WI38 (cell line): ENCODE results near the gene TESK2.

ENCODE experiments used
- H3K4me3 ChIP-seq: 2 replicates; pipeline ENCODE4 v1.5.1; 2011; ENCODE audit warnings: low read depth, mild to moderate bottlenecking, control low read depth, low read length
- CTCF ChIP-seq: IDR thresholded peaks from 2 replicates; pipeline ENCODE4 v1.5.1; 2012; ENCODE audit warnings: low read depth, mild to moderate bottlenecking, control low read depth, low read length

TESK2 gene

GRCh38 chr1:45442272-45442671, 48.7 kb downstream of the TESK2 start:
- TF ChIP-seq CTCF, result no peak
- H3K4me3 ChIP-seq, result no peak overlapping the region

- no peak overlapping the region for H3K4me3 ChIP-seq
- TF ChIP-seq CTCF, result no peak
Observed at GRCh38 chr1:45437323-45437722, 53.6 kb downstream of the TESK2 start.

GRCh38 chr1:45430490-45430889, 60.5 kb downstream of the TESK2 start:
- no peak for TF ChIP-seq CTCF
- H3K4me3 ChIP-seq, result no peak overlapping the region

- H3K4me3 ChIP-seq, result no peak overlapping the region
- no peak for TF ChIP-seq CTCF
Observed at GRCh38 chr1:45429561-45430159, 61.3 kb downstream of the TESK2 start.

- H3K4me3 ChIP-seq, result no peak overlapping the region
- TF ChIP-seq CTCF, result no peak
Observed at GRCh38 chr1:45423906-45424678, 66.9 kb downstream of the TESK2 start.

- no peak overlapping the region for H3K4me3 ChIP-seq
- no peak for TF ChIP-seq CTCF
Observed at GRCh38 chr1:45421935-45422334, 69.0 kb downstream of the TESK2 start.

- TF ChIP-seq CTCF, result no peak
- no peak overlapping the region for H3K4me3 ChIP-seq
Observed at GRCh38 chr1:45414746-45415145, 76.2 kb downstream of the TESK2 start.
